22Rv1 (cell line): ENCODE measurements around the gene UBE2E2.

Experiments used
- ZFX ChIP-seq: fragments of 450-650 bp; IDR thresholded peaks from 2 replicates; pipeline ENCODE4 v1.6.1; 2017; ENCODE audit warnings: antibody characterized with exemption, borderline replicate concordance
- TF ChIP-seq, protein P1 (sequence below): fragments of 450-650 bp; IDR thresholded peaks from 2 replicates; pipeline ENCODE4 v1.5.1; 2017; ENCODE audit warnings: mild to moderate bottlenecking

GRCh38 chr3:23576379-23576959, 373.3 kb downstream of the UBE2E2 start:
- TF ChIP-seq, protein P1, sequence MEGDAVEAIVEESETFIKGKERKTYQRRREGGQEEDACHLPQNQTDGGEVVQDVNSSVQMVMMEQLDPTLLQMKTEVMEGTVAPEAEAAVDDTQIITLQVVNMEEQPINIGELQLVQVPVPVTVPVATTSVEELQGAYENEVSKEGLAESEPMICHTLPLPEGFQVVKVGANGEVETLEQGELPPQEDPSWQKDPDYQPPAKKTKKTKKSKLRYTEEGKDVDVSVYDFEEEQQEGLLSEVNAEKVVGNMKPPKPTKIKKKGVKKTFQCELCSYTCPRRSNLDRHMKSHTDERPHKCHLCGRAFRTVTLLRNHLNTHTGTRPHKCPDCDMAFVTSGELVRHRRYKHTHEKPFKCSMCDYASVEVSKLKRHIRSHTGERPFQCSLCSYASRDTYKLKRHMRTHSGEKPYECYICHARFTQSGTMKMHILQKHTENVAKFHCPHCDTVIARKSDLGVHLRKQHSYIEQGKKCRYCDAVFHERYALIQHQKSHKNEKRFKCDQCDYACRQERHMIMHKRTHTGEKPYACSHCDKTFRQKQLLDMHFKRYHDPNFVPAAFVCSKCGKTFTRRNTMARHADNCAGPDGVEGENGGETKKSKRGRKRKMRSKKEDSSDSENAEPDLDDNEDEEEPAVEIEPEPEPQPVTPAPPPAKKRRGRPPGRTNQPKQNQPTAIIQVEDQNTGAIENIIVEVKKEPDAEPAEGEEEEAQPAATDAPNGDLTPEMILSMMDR: no peak
- TF ChIP-seq ZFX: no peak
